GM13976 (cell line): ENCODE measurements around the gene ASRGL1.
A peak's percentile ranks its signal among the peaks of the same experiment; 100 is the strongest.
"Not testable (repeated sequence)": the region's sequence is repeated elsewhere in the genome, so short reads cannot be mapped to it uniquely, and the experiment has no call there.

Experiments
- DNase-seq: peaks from one replicate; pipeline ENCODE4 v3.0.0; 2012; ENCODE audit warnings: low spot score
- in situ Hi-C: fragments of 300-500 bp; cut with MboI; formaldehyde crosslinking; loops from one replicate; pipeline ENCODE4 v1.12.0; 2022; ENCODE audit warnings: low sequenced_read_pairs, mixed read lengths, inconsistent platforms; ENCODE audit not compliant: unreplicated experiment
- TF ChIP-seq, protein P1 (sequence below): IDR thresholded peaks from 2 replicates; pipeline ENCODE4 v1.5.1; 2012; ENCODE audit warnings: borderline replicate concordance, mild to moderate bottlenecking; ENCODE audit not compliant: insufficient read depth; ENCODE audit errors: extremely low read depth, missing control alignments, control extremely low read depth

The ASRGL1 gene

DNA sequence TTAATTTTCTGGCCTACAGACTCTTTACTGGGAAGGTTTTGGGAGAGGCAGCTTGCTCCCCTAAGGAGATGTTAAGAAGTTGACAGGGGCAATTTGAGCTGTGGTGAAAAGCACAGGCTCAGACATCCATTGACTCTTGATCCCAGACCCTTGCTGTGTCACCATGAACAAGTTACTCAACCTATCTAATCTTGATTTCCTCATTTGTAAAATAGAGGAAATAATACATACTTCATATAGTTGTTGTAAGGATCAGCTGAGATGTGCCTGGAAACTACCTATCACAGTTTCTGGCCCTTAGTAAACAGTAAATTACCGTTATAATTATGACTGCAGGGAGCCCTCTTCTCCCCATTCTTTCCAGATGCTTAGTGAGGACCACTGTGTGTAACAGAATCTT is 21.8 kb upstream of the ASRGL1 start:
- in situ Hi-C loops, result loop anchor here (10.0 kb wide), 1 partner anchor 141 kb away; no protein-coding TSS in a partner anchor
- TF ChIP-seq, protein P1, sequence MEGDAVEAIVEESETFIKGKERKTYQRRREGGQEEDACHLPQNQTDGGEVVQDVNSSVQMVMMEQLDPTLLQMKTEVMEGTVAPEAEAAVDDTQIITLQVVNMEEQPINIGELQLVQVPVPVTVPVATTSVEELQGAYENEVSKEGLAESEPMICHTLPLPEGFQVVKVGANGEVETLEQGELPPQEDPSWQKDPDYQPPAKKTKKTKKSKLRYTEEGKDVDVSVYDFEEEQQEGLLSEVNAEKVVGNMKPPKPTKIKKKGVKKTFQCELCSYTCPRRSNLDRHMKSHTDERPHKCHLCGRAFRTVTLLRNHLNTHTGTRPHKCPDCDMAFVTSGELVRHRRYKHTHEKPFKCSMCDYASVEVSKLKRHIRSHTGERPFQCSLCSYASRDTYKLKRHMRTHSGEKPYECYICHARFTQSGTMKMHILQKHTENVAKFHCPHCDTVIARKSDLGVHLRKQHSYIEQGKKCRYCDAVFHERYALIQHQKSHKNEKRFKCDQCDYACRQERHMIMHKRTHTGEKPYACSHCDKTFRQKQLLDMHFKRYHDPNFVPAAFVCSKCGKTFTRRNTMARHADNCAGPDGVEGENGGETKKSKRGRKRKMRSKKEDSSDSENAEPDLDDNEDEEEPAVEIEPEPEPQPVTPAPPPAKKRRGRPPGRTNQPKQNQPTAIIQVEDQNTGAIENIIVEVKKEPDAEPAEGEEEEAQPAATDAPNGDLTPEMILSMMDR, result no peak

DNA sequence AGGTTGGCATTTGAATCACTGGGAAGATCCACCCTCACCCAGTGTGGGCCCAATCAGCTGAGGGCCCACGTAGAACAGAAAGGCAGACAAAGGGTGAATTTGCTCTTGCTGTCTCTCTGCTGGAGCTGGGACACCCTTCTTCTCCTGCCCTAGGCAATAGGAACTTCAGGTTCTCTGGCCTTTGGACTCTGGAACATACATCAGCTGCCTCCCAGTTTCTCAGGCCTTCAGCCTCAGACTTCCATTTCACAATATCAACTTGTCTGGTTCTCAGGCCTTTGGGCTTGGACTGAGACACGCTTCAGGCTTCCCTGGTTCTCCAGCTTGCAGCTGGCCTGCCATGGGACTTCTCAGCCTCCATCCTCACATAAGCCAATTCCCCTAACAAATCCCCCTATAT is 14.7 kb upstream of the ASRGL1 start:
- in situ Hi-C loops, result loop anchor here (10.0 kb wide), 1 partner anchor 52 kb away; no protein-coding TSS in a partner anchor

More for the DNA sequence above, 21.8 kb upstream of the ASRGL1 start:
- DNase-seq, result no peak

DNA sequence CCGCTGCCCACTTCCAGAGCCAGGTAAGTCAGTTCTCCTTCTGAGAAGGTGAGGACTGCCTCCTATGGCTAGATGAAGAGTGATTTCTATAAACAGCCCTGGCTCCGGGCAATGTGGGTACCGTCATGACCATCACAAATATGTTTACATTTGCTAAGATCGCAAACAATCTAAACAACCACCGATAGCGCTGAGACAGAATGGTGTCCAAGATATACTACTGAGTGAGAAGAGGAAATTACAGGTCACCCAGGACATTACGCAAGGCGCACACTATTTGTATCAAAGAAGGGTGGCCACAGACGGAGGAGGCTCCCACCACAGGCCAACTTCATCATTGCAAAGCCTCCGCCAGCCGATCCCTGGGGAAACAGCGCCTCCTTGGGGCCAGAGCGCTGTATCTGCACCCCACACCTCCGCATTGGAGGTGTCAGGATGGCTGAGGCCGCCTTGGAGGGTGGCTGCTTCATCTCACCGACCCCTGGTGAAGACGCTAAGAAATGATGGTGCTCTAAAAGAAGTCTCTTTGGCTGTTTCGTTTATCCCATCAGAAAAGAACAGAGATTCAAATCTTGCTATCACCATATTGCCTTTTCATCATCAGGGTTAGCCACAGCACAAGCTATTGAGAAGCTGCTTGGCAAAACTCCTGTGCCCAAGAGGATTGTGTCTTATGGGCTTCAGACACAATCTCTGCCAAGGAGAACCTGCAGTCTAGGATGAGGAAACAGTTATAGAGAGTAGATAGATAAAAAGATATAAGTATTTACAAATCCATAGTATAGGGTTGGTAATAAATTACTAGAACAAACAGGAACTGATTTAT is 12.3 kb upstream of the ASRGL1 start:
- in situ Hi-C loops, result loop anchor here (10.0 kb wide), 1 partner anchor 50 kb away; no protein-coding TSS in a partner anchor
- DNase-seq, result peak; percentile 74
- TF ChIP-seq, protein P1, result peak; percentile 75

More for the DNA sequence above, 14.7 kb upstream of the ASRGL1 start:
- TF ChIP-seq, protein P1, result no peak
- DNase-seq, result no peak

DNA sequence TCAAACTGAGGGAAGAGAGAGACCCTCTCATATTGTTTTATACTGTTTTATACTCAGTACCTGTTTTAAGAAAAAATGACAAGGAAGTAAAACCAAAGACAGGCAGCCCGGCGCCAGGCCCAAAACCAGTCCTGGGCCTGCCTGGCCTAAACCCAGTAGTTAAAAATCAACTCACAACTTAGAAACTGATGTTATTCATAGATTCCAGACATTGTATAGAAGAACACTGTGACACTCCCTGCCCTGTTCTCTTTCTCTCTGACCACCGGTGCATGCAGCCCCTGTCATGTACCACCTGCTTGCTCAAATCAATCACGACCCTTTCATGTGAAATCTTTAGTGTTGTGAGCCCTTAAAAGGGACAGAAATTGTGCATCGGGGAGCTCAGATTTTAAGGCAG is 11.5 kb upstream of the ASRGL1 start:
- not testable (repeated sequence) for DNase-seq

DNA sequence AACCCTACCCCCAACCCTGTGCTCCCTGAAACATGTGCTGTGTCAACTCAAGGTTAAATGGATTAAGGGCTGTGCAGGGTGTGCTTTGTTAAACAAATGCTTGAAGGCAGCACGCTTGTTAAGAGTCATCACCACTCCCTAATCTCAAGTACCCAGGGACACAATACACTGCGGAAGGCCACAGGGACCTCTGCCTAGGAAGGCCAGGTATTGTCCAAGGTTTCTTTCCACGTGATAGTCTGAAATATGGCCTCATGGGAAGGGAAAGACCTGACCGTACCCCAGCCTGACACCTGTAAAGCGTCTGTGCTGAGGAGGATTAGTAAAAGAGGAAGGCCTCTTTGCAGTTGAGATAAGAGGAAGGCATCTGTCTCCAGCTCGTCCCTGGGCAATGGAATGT is 10.5 kb upstream of the ASRGL1 start:
- DNase-seq, result not testable (repeated sequence)
- in situ Hi-C loops, result loop anchor here (10.0 kb wide), 1 partner anchor 48 kb away; no protein-coding TSS in a partner anchor

More for the DNA sequence above, 11.5 kb upstream of the ASRGL1 start:
- in situ Hi-C loops, result loop anchor here (10.0 kb wide), 1 partner anchor 49 kb away; no protein-coding TSS in a partner anchor

DNA sequence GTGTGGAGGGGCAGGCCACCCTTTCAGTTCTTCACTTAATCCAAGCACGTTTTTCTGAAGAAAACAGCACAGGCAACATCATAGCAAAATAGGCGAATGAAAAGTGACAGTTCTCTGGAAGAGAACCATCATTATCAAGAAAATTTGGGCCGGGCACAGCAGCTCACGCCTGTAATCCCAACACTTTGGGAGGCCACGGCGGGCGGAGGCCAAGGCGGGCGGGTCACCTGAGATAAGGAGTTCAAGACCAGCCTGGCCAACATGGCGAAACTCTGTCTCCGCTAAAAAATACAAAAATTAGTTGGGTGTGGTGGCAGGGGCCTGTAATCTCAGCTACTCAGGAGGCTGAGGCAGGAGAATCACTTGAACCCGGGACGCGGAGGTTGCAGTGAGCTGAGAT is 9.7 kb upstream of the ASRGL1 start:
- DNase-seq, result not testable (repeated sequence)
- in situ Hi-C loops, result loop anchor here (10.0 kb wide), 1 partner anchor 47 kb away; no protein-coding TSS in a partner anchor

DNA sequence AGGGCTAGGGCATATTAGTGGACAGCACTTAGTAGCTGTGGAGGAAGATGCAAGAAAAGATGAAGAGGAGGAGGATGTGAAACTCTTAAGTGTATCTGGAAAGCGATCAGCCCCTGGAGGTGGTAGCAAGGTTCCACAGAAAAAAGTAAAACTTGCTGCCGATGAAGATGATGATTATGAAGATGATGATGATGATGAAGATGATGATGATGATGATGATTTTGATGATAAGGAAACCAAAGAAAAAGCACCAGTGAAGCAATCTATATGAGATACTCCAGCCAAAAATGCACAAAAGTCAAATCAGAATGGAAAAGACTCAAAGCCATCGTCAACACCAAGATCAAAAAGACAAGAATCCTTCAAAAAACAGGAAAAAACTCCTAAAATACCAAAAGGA is 6.0 kb upstream of the ASRGL1 start:
- DNase-seq, in situ Hi-C loops: not testable (repeated sequence)

DNA sequence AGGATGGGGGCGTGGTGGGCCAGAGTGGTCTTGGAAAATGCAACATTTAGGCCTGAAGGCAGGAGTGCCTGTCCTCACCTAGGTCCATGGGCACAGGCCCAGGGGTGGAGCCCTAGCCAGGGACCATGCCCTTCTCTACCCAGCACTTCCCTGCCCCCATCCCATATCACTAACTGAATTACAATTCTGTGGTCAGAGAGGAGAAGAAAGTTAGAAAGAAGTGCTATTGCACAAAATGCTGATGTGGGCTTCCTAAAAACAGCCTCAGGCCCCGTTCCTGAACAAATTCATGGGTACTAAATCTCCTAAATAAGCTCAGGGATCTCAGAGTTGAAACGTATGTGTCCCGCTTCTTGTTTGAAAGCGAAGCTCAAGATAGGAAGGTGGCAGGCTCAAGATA is 3.5 kb upstream of the ASRGL1 start:
- in situ Hi-C loops, result no loop called here

DNA sequence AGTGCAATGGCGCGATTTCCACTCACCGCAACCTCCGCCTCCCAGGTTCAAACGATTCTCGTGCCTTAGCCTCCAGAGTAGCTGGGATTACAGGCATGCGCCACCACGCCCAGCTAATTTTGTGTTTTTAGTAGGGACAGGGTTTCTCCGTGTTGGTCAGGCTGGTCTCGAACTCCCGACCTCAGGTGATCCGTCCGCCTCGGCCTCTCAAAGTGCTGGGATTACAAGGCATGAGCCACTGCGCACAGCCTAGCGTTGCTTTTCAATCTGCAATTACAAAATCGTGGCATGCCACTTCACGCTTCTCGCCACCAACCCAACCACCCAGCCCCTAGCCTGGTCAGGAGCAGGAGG is 322 bp upstream of the ASRGL1 start:
- DNase-seq, in situ Hi-C loops: not testable (repeated sequence)

More for the DNA sequence above, 3.5 kb upstream of the ASRGL1 start:
- DNase-seq, result no peak
- TF ChIP-seq, protein P1, result no peak
